Coronary artery (tissue), 2 donors: Measurements from ENCODE around the gene GSTM2.

Source experiments
- DNase-seq: peaks from one replicate; pipeline ENCODE4 v3.0.0-alpha.2; 2017; ENCODE audit warnings: low spot score
- H3K27ac ChIP-seq, 2 donors: fragments of 200-600 bp; sonication (generic); one replicate each; pipeline ENCODE4 v1.5.1; 2016 to 2019
- H3K4me3 ChIP-seq: fragments of 200-600 bp; sonication (generic); 2 replicates; pipeline ENCODE4 v1.5.1; 2016; ENCODE audit warnings: mild to moderate bottlenecking, moderate library complexity
- TF ChIP-seq, protein P1 (sequence below): fragments of 200-600 bp; sonication (generic); IDR thresholded peaks from one replicate; pipeline ENCODE4 v1.5.1; 2019; ENCODE audit warnings: antibody characterized with exemption

GSTM2 gene

DNA sequence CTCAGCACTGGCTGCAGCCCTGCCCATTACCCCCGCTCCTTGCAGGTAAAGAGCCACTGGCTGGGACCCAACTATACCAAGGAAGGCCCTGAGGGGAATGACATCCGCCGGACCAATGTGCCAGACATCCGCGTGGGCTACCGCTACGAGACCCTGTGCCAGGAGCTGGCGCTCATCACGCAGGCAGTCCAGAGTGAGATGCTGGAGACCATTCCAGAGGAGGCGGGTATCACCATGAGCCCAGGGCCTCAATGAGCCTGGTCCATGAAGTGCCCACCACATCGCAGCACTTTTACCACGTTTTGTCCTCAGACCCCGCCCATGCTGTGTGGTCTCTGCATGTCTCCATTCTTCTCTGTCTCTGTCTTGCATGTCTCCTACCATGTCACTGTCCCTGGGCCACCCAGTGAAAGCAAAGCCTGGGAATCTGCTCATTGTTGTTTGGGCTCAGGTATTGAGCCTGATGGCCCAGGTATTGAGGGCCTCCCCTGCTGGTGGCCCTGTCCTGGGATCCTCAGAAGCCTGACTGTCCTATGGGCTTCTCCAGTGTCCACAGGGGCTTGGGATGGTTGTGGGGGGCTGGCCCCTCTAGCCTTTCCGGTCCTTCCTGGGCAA is 36.9 kb upstream of the GSTM2 start:
- TF ChIP-seq, protein P1, sequence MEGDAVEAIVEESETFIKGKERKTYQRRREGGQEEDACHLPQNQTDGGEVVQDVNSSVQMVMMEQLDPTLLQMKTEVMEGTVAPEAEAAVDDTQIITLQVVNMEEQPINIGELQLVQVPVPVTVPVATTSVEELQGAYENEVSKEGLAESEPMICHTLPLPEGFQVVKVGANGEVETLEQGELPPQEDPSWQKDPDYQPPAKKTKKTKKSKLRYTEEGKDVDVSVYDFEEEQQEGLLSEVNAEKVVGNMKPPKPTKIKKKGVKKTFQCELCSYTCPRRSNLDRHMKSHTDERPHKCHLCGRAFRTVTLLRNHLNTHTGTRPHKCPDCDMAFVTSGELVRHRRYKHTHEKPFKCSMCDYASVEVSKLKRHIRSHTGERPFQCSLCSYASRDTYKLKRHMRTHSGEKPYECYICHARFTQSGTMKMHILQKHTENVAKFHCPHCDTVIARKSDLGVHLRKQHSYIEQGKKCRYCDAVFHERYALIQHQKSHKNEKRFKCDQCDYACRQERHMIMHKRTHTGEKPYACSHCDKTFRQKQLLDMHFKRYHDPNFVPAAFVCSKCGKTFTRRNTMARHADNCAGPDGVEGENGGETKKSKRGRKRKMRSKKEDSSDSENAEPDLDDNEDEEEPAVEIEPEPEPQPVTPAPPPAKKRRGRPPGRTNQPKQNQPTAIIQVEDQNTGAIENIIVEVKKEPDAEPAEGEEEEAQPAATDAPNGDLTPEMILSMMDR = no peak
- H3K4me3 ChIP-seq = no peak overlapping the region
- no peak for DNase-seq
- H3K27ac ChIP-seq = no peak overlapping the region

DNA sequence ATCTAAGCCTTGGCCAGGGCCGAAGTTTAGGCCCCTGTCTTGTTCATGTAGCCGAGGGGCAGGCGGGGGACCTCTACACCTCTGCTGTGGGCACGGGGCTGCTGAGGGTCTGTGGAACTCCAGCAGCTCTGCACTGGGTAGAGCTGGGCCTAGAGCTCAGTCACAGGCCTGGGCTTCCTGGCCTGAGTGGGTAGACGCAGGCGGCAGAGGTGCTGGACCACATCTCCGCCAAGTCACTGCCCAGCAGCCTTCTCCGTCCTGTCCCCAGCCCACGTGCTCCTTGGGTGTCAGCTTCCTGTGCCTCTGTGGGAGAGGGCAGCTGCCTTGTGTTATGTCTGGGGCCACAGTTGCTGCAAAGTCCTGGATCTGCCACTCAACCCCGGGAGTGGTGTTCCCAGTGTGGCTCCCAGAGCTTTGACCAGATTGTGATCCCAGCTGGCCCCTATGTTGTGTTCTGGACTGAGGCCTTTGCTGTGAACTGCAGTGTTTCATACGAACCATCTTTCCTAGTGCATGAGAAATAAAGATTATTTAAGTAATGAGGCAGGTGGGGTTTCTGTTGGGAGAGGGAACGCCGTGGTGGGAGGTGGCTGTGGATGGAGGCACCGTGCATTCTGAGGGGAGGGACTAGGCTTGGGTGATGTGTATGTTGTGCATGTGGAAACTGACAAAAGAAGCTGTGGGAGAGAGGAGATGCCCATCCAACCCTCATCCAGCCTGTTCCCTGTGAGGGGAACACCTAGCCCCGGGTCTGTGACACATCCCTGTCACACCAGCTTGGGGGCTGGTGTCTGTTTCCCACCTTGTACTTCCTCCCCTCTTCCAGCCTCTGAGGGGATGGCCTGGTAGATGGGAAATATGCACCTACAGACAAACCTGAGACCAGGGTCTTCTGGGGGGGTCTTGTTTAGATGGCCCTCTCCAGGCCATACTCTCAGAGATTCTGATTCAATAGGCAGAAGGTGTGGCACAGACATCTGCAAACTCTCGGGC is 36.0 kb upstream of the GSTM2 start:
- H3K27ac ChIP-seq = no peak overlapping the region
- DNase-seq = no peak
- TF ChIP-seq, protein P1 = no peak
- H3K4me3 ChIP-seq = no peak overlapping the region

DNA sequence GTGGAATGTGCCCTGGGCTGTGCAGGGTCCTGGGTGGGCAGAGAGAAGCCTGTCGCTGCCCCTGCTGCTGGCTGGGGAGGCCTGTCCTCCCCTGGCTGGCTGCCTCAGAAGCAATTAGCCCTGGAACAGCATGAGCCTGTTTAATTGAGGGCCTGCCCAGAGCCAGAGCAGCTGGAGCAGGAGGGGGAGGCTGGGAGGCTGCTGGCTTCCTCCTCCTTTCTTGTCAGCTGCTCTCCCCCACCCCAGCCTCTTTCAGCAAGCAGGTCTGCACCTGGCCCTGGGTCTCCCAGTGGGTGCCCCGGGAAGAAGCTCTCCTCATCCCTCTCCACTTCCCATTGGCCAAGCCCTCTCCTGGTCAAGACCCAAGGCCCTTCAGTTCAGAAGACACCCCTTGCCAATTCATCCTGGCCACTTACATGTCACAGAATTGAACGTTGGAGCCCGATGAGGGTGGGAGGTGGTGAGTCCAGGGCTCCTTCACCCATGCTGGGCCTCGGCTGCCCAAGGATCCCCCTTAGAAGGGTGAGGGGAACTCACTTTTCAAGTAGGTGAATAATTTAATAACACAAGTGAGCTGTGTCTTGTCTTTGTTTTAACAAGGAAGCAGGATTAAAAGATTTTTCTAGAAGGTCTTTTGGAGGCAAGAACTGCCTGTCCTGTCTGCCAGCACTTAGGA is 35.0 kb upstream of the GSTM2 start:
- TF ChIP-seq, protein P1 = no peak
- peak; percentile 40 for DNase-seq
- Histone ChIP-seq H3K27ac (no peak overlapping the region), H3K4me3 (no peak overlapping the region)

DNA sequence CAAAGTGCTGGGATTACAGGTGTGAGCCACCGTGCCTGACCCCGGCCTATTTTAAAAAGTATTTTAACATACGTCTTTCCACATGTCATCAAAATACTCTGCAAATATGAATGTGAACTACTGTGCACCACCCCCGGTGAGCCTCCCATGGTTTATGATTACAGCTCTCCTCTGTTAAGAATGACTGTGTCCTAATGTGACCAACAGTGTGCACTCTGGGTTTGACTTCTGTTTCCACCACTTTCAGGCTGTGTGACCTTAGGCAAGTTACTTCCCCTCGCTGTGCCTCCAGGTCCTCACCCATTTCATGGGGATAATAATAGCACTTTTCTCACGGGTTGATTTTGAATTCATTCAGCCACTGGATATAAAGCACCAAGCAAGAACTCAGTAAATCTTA is 33.6 kb upstream of the GSTM2 start:
- Histone ChIP-seq H3K27ac (no peak overlapping the region), H3K4me3 (no peak overlapping the region)
- TF ChIP-seq, protein P1 = no peak
- no peak for DNase-seq

DNA sequence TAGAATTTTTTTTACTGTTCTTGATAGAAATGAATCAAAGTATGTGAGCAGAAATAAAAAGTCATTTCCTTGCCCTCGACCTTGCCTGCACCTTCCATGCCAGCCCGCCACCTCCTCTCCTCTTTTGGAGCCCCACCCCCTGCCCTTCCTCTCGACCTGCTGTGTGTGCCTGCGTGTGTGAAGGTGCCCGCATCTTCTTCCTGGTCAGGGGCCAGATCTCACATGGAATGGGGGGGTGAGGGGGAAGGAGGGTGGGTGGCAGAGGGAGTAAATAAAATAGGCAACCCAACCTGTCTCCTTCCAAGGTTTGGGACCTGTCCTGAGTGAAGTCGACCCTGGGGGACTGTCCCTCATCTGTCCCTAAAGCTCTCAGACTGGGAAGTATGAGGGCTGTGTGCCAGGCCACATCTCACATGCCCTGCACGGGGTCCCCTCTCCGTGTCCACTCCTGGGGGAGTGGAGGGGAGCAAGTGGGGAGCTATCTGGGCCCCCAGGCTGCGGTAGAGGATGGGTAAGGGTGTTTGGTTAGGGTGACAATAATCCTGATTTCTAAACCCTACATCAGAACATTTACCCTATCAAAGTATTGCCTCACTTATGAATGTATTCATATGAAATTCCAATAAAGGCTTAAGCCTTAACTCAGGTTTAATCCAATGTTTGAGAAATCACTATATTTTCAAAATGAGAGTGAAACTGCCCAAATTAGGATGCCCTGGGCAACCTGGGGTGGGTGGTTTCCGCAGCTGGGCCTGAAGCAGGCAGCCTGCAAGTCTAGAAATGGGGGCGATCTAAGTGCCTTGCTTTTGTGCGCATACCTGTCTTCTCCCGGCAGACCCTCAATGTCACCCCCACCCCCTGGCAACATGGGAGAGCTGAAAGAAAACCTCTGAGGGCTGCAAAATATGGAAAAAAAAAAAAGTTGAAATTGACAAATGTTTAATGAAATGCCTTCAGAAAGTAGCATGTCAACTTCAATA is 32.8 kb upstream of the GSTM2 start:
- Histone ChIP-seq H3K4me3 (no peak overlapping the region), H3K27ac (no peak overlapping the region)
- DNase-seq = peak; percentile 69
- TF ChIP-seq, protein P1 = no peak

DNA sequence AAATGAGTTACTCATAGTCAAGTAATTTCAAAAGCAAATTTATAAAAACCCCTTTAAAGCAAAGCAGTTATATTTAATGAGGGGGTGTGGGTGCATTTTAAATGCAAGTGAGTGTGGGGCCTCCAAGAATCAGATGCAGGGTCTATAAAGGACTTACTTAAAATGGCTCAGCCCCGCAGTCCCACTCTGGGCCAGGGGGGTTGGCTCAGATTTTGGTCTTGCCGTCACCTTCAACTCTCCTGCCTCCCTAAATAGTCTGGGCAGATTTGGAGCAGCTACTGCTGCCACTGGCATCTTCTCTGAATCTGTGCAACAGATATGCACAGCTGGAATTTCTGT is 32.0 kb upstream of the GSTM2 start:
- Histone ChIP-seq H3K27ac (no peak overlapping the region), H3K4me3 (no peak overlapping the region)
- TF ChIP-seq, protein P1 = no peak
- peak; percentile 59 for DNase-seq
